Tibial artery (tissue), 4 donors: Measurements from ENCODE around the gene PNPLA7.
"Not testable (repeated sequence)": the region's sequence is repeated elsewhere in the genome, so short reads cannot be mapped to it uniquely, and the experiment has no call there.

Experiments used
- DNase-seq, 2 donors: peaks; one replicate each; pipeline ENCODE4 v3.0.0-alpha.2; 2019
- H3K27ac ChIP-seq, 2 donors: fragments of 200-600 bp; sonication (generic) in 1 of 2; 1 replicate in 1 of 2; 2 replicates in 1 of 2; pipeline ENCODE4 v1.5.1; 2018 to 2019; ENCODE audit warnings: mild to moderate bottlenecking in 1 of 2
- H3K27me3 ChIP-seq, 2 donors: fragments of 200-600 bp; sonication (generic) in 1 of 2; one replicate each; pipeline versions ENCODE4 v1.5.1 to v1.6.0; 2016 to 2019
- H3K36me3 ChIP-seq, 3 donors: fragments of 200-600 bp; sonication (generic) in 2 of 3; one replicate each; pipeline ENCODE4 v1.5.1; 2016 to 2019; ENCODE audit warnings: mild to moderate bottlenecking in 2 of 3
- H3K4me1 ChIP-seq, 4 donors: fragments of 200-600 bp; sonication (generic) in 2 of 4; 1 replicate in 3 of 4; 2 replicates in 1 of 4; pipeline ENCODE4 v1.5.1; 2016 to 2019
- H3K4me3 ChIP-seq, 2 donors: fragments of 200-600 bp; sonication (generic) in 1 of 2; 1 replicate in 1 of 2; 2 replicates in 1 of 2; pipeline ENCODE4 v1.5.1; 2018 to 2019; ENCODE audit warnings: mild to moderate bottlenecking in 2 of 2
- H3K9me3 ChIP-seq, 3 donors: fragments of 200-600 bp; sonication (generic) in 1 of 3; one replicate each; pipeline ENCODE4 v1.5.1; 2016 to 2019
- CTCF ChIP-seq, 2 experiments: fragments of 200-600 bp in 1 of 2; fragments of 450-650 bp in 1 of 2; IDR thresholded peaks; one replicate each; pipeline ENCODE4 v1.5.1; 2017 to 2019; ENCODE audit warnings: antibody characterized with exemption in 2 of 2, mild to moderate bottlenecking in 1 of 2, moderate library complexity in 1 of 2
- intact Hi-C: fragments of 100-400 bp; cut with DNase I; formaldehyde crosslinking; loops from one replicate; pipeline ENCODE4 v1.15.0; 2023; ENCODE audit warnings: low total_unique reads

PNPLA7 gene

GRCh38 chr9:137550231-137550621 is at the start of gene PNPLA7:
PNPLA7 (minus strand) TSS chr9:137550402; CDS start chr9:137550197, 205 bp downstream.
- DNase-seq: peak; percentile 95 to 96
- Histone ChIP-seq H3K27me3 (no peaks in the 10 kb centered on the region), H3K27ac (peak within 1 kb of the TSS; percentile 86 to 98), H3K9me3 (no peaks in the 10 kb centered on the region), H3K4me3 (peak within 1 kb of the TSS; percentile 85 to 92), H3K36me3 (peaks cover 5 to 28% (median 20%) of the 10 kb centered on the region in 3 donors), H3K4me1 (peaks cover 0 to 32% (median 23%) of the 10 kb centered on the region in 4 donors)
- no peak for TF ChIP-seq CTCF (IDR thresholded peaks at IDR 0.05)
- intact Hi-C loops: no loop called here

- H3K36me3 ChIP-seq: no peaks in the 10 kb centered on the region
- H3K27me3 ChIP-seq: no peaks in the 10 kb centered on the region
- peaks cover 0 to 5% (median under 1%) of the 10 kb centered on the region in 4 donors for H3K4me1 ChIP-seq
- TF ChIP-seq CTCF (IDR thresholded peaks at IDR 0.05): no peak
- H3K27ac ChIP-seq: no peak overlapping the region
- DNase-seq: no peak
- no peak overlapping the region for H3K4me3 ChIP-seq
- H3K9me3 ChIP-seq: no peaks in the 10 kb centered on the region
- intact Hi-C loops: no loop called here
Measured at GRCh38 chr9:137598943-137599342, 48.7 kb upstream of the PNPLA7 start.

- H3K36me3 ChIP-seq, H3K4me3 ChIP-seq, H3K27ac ChIP-seq, H3K27me3 ChIP-seq, intact Hi-C loops, DNase-seq, H3K9me3 ChIP-seq, H3K4me1 ChIP-seq: not testable (repeated sequence)
Measured at GRCh38 chr9:137596577-137596976, 46.4 kb upstream of the PNPLA7 start.

- H3K4me1 ChIP-seq: peaks cover 0 to 21% (median 16%) of the 10 kb centered on the region in 4 donors
- H3K4me3 ChIP-seq: no peak overlapping the region
- TF ChIP-seq CTCF (IDR thresholded peaks at IDR 0.05): no peak
- intact Hi-C loops: no loop called here
- no peaks in the 10 kb centered on the region for H3K9me3 ChIP-seq
- no peaks in the 10 kb centered on the region for H3K27me3 ChIP-seq
- H3K27ac ChIP-seq: no peak overlapping the region
- H3K36me3 ChIP-seq: peaks cover 0 to 6% (median 0%) of the 10 kb centered on the region in 3 donors
- DNase-seq: no peak
Measured at GRCh38 chr9:137593176-137593575, 43.0 kb upstream of the PNPLA7 start.

- intact Hi-C loops: no loop called here
- TF ChIP-seq CTCF (IDR thresholded peaks at IDR 0.05): no peak
- no peak overlapping the region for H3K27ac ChIP-seq
- no peaks in the 10 kb centered on the region for H3K9me3 ChIP-seq
- no peaks in the 10 kb centered on the region for H3K27me3 ChIP-seq
- DNase-seq: no peak
- H3K36me3 ChIP-seq: peaks cover 0 to 10% (median 0%) of the 10 kb centered on the region in 3 donors
- H3K4me3 ChIP-seq: no peak overlapping the region
- H3K4me1 ChIP-seq: peaks cover 0 to 21% (median 16%) of the 10 kb centered on the region in 4 donors
Measured at GRCh38 chr9:137592767-137593166, 42.6 kb upstream of the PNPLA7 start.

GRCh38 chr9:137590469-137591383 is 40.5 kb upstream of the PNPLA7 start, which contains the start of gene ZMYND19:
ZMYND19 (minus strand) TSS chr9:137590512; CDS start chr9:137590263, 249 bp downstream.
- Histone ChIP-seq H3K4me1 (peaks cover 0 to 21% (median 16%) of the 10 kb centered on the region in 4 donors), H3K9me3 (no peaks in the 10 kb centered on the region), H3K4me3 (peak within 1 kb of the TSS; percentile 66 to 91), H3K36me3 (peaks cover 9 to 30% (median 19%) of the 10 kb centered on the region in 3 donors), H3K27me3 (no peaks in the 10 kb centered on the region), H3K27ac (peak within 1 kb of the TSS; percentile 63 to 66)
- DNase-seq: peak; percentile 83 to 92
- peak in 1 of 2 experiments; percentile 8 for TF ChIP-seq CTCF (IDR thresholded peaks at IDR 0.05)
- intact Hi-C loops: no loop called here
